Measurements from ENCODE around the gene SEMA5B. TPM values are rescaled to one million over a fixed set of nuclear protein-coding genes. Genes with fewer than 3 reads are reported as not detected.

The SEMA5B gene
- total and polyA plus RNA-seq, 8 donors, result 0.61 to 9.0 (median 6.4) TPM

GRCh38 chr3:123060054-123060453 is 32.5 kb upstream of the SEMA5B start:
- Histone ChIP-seq H3K9me3 (no peaks in the 10 kb centered on the region), H3K27ac (no peak overlapping the region), H3K36me3 (no peaks in the 10 kb centered on the region), H3K4me3 (no peak overlapping the region), H3K4me1 (no peaks in the 10 kb centered on the region), H3K27me3 (no peaks in the 10 kb centered on the region)
- ATAC-seq (no peak), DNase-seq (no peak)
- intact Hi-C loops (cut with DNase I), result no loop called here
- no peak for TF ChIP-seq CTCF (IDR thresholded peaks at IDR 0.05)

- intact Hi-C loops (cut with DNase I), result no loop called here
- H3K4me1 ChIP-seq, result no peaks in the 10 kb centered on the region
- H3K27ac ChIP-seq, result no peak overlapping the region
- no peaks in the 10 kb centered on the region for H3K9me3 ChIP-seq
- no peak for TF ChIP-seq CTCF (IDR thresholded peaks at IDR 0.05)
- H3K4me3 ChIP-seq, result no peak overlapping the region
- no peaks in the 10 kb centered on the region for H3K36me3 ChIP-seq
- DNase-seq (no peak), ATAC-seq (no peak)
- H3K27me3 ChIP-seq, result no peaks in the 10 kb centered on the region
These were observed 30.9 kb upstream of the SEMA5B start for GRCh38 chr3:123058505-123058904.

GRCh38 chr3:123055352-123055751 is 27.8 kb upstream of the SEMA5B start:
- no peak overlapping the region for H3K27ac ChIP-seq
- H3K27me3 ChIP-seq, result no peaks in the 10 kb centered on the region
- no peak for ATAC-seq
- no peaks in the 10 kb centered on the region for H3K36me3 ChIP-seq
- no peak for TF ChIP-seq CTCF (IDR thresholded peaks at IDR 0.05)
- intact Hi-C loops (cut with DNase I), result no loop called here
- H3K4me3 ChIP-seq, result no peak overlapping the region
- no peaks in the 10 kb centered on the region for H3K9me3 ChIP-seq
- DNase-seq, result no peak
- H3K4me1 ChIP-seq, result peaks cover 0 to 6% of the 10 kb centered on the region in 2 donors

- TF ChIP-seq CTCF (IDR thresholded peaks at IDR 0.05), result no peak
- no peaks in the 10 kb centered on the region for H3K9me3 ChIP-seq
- intact Hi-C loops (cut with DNase I), result no loop called here
- no peaks in the 10 kb centered on the region for H3K27me3 ChIP-seq
- H3K4me1 ChIP-seq, result peaks cover 0 to 6% of the 10 kb centered on the region in 2 donors
- H3K36me3 ChIP-seq, result no peaks in the 10 kb centered on the region
- H3K4me3 ChIP-seq, result no peak overlapping the region
- ATAC-seq (no peak), DNase-seq (no peak)
- H3K27ac ChIP-seq, result no peak overlapping the region
These were observed 27.4 kb upstream of the SEMA5B start for GRCh38 chr3:123054931-123055330.

- no peaks in the 10 kb centered on the region for H3K36me3 ChIP-seq
- ATAC-seq (no peak), DNase-seq (no peak)
- TF ChIP-seq CTCF (IDR thresholded peaks at IDR 0.05), result no peak
- no peaks in the 10 kb centered on the region for H3K9me3 ChIP-seq
- H3K4me1 ChIP-seq, result peaks cover 0 to 6% of the 10 kb centered on the region in 2 donors
- intact Hi-C loops (cut with DNase I), result no loop called here
- H3K4me3 ChIP-seq, result no peak overlapping the region
- H3K27me3 ChIP-seq, result no peaks in the 10 kb centered on the region
- H3K27ac ChIP-seq, result no peak overlapping the region
These were observed 26.7 kb upstream of the SEMA5B start for GRCh38 chr3:123054109-123054778.

All from left lung (tissue), 10 donors.